GM18858 (cell line): ENCODE data around the gene FARP1.

Experiments
- ATAC-seq: cut with Tn5 transposase; IDR thresholded peaks from one replicate; pipeline ENCODE4 v1.9.1; 2021; ENCODE audit not compliant: unreplicated experiment

The FARP1 gene

DNA sequence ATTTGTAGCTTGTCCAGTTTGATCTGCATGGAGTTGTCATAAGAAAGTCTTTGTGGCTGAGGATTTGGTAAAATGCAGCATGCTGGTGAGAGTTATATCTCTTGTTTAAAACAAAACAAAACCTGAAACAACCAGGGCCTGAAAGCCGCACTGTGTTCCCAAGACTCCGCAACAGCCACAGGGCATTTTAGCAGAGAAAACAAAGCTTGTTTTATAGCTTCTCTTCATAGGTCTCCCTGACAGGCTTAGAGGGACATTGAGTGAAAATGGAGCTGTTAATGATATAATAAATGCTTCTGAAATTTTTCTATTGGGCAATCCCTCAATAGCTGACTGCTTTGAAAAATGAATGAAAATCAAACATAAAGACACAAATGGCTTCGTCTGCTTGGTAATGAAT is 182.8 kb downstream of the FARP1 start:
- ATAC-seq, result no peak

DNA sequence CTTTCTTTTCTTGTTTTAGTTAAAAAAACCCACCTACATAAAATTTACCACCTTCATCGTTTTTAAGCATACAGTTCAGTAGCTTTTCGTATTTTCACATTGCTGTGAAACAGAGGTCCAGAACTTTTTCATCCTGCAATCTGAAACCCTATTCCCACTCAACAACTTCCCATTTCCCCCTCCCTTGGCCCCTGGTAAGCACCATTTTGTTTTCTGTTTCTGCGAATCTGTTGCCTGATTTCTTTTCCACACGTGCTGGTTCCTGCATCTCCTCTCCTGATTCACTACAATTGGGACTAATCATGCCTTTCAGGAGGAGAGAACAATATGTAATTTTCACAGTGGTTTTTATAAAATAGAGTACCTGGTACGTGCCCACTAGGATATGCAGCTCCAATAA is 183.4 kb downstream of the FARP1 start:
- ATAC-seq, result no peak

DNA sequence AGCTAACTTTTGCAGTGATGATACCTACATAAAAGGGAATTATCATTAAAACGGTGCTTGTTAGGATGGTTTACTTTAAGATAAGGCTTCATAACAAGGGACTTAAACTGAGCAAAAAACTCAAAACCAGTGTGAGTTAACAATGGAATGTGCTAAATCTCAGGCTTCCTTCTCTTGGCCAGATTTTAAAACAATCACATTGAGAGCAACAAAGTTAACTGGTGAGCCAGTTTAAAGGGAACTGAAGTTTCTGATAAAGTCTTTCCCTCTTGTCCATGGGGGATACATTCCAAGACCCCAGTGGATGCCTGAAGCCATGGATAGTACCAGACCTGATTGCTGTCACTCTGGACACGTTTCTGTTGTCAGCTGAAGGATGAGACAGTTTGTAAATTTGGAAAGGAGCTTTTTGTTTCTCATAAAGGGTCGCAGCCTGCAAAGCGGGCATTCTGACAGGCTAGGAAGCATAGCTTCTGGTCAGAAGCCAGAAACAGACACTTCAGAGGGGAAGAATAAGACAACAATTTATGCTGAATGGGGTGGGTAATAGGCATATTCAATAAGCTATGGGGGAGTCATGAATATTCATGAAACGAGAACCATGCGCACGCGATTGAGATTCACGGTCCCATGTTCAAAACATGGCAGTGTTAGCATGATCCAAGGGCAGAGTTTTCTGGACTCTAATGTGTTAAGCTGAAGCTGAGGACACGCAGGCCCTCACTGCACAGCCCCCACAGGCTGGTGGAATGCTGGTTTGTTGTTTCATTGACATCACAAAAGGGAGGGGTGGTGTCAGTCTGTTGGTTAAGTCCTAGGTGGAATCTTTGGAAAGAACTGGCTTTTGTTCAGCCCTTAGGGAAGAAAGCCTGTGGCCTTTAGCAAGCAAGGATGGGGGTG is 184.7 kb downstream of the FARP1 start:
- no peak for ATAC-seq

DNA sequence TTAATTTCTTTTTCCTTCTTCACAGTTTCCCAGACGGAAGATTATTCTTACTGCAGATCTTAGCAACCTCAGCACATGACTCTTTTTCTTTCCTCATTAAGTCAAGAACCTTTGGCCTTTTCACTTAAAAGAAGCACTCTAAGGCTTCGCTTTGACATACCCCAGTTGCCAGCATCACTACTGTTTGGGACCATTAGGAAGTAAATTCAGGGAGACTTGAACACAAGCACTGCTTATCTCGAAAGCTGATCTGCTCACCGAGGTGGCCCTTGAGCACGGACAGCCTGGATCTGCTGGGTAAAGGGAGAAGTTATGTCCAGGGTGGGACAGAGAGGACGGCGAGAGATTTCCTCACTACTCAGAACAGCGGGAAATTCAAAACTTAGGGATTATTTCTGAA is 185.6 kb downstream of the FARP1 start:
- ATAC-seq, result no peak

DNA sequence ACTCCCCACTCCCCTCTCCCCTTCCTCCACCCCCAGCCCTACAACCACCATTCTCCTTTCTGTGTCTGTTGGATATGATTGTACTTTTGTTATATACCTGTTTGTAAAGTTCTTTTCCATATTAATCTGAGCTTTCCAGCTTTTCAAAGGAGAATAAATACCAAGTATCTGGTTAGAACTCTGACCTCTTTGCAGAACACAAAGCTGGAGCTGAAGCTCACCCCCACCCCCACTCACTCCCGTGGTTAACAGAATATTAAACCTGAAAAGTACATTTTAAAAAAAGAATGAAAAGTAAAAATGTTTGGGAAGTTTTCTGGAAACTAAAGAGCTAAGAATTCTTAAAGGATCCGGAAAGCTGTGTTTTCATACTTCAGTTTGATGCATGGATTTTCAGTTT is 189.3 kb downstream of the FARP1 start:
- ATAC-seq, result no peak

DNA sequence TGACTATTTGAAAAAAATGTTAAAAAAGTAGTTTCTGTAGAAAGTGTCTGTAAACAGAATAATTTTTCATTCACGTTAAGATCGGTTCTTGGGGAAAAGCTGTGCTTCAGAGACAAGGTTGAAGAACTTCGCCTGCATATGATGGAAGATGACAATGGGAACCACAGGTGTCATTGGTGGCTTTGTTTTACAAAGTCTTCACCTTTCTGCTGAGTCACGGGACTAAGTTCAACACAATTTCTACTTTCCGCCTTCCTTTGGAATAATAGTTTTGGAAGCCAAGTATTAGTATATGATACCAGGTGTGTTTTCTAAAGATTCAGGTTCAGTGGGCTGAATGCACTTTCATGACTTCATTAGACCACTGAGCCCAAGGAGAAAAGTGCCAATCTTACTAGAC is 189.8 kb downstream of the FARP1 start:
- ATAC-seq, result no peak

DNA sequence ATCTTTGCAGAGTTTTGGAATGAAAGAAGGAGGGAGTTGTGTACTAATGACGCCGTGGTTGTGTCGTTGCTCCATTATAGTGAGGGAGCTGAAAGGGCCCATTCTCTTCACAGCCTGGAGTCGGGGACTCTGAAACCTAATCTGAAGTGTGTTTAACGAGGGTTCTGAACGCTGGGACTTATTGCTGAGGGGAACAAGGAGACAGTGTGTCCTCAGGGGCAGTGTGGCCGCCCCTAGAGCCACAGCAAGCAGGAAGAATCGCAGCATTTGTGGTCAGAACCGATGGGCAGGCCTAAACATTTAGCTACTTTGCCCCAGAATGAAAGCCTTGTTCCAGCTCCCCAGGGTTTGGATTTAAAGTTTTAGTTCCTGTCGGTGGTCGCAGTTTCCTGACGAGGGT is 190.6 kb downstream of the FARP1 start:
- ATAC-seq, result no peak

DNA sequence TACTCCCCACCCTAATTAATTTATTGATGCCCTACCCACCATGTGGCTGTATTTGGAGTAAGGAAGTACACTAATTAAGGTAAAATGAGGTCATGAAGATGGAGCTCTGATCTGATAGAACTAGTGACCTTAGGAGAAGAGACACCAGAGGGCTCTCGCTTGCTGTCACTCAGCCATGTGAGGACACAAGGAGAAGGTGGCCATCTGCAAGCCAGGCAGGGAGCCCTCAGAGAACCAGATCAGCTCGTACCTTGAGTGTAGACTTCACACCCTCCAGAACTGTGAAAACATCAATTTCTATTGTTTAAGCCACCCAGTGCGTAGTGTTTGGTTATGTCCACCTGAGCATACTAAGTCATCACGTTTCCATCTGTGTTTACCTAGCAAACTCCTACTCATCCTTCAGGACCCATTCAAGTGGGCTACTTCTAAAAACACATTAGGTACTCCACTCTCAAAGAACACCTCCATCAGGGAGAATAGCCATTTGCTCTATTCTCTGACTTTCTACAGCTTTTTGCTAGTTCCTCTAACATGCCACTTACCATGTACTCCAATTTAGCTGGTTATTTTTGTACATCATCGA is 191.8 kb downstream of the FARP1 start:
- ATAC-seq, result no peak

DNA sequence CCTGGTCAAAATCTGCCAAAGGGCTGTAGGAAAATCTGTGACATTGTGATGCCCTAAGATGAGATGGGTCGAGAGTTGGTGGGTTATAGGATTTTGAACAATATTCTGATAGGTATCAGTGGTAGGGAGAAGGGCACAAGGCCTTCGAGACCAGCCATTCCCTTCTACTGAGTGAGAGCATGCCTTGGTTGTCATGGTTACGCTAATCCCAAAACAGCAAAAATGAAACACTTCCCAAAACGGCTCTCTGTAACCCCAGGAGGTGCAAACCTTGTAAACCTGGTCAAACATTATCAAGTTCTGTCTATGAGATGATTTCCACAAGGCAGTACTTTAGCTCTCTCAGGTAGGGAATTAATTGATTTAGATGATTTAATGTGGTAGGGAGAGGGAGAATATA is 192.8 kb downstream of the FARP1 start:
- ATAC-seq, result no peak

DNA sequence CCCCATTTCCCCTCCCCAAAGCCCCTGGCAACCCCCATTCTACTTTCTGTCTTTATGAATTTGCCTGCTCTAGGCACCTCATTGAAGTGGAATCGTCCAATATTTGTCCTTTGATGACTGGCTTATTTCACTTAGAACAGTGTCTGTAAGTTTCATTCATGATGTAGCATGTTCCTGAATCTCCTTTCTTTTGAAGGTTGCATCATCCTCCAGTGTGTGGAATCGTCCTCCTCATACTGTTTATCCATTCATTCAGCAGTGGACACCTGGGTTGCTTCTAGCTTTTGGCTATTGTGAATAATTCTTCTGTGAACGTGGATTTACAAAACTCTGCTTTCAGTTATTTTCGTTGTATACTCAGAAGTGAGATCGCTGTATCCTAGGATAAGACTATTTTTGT is 195.4 kb downstream of the FARP1 start:
- no peak for ATAC-seq

DNA sequence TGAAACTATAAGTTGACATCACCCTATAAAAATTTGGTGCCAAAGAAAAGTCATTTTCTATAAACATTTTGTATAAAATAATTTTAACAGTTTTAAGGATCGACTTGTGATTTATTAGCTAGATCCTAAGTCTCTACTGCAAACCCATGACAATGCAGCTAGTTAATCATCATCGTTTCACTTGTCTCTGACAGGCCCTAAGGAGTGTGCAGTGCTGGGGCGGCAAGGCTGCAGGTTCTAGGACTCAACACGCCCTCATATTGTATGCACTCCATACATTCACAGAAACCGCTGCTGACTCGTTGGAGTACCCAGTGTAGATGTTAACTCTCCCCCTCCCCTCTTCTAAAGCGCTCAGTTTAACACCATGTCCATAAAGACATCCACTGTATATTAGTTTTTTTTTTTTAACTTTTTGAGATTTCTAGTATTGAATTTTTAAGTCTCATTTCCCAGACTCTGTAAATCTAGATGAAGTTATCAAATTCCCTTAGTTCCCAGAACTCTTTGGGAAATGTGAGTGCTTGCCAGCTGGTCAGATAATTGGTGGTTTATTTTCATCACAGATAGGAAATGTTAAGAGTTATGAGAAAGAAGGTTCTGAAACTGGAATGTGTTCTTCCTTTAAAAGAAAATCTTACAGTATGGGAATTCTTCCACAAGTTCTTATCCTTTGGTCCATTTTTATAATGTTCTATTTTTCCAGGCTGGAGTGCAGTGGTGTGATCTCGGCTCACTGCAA is 197.0 kb downstream of the FARP1 start:
- ATAC-seq, result no peak

DNA sequence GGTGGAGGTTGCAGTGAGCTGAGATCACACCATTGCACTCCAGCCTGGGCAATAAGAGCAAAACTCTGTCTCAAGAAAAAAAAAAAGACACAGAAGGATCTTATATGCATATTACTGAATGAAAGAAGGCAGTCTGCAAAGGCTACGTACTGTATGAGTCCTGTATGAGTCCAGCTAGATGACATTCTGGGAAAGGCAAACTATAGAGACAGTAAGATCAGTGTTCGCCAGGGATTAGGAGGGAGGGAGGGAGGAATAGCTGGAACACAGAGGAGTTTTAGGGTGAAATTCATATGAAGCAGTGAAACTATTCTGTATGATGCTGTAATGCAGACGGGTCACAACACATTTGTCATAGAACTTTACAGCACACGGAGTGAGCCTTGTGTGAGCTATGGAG is 200.1 kb downstream of the FARP1 start:
- ATAC-seq, result no peak

DNA sequence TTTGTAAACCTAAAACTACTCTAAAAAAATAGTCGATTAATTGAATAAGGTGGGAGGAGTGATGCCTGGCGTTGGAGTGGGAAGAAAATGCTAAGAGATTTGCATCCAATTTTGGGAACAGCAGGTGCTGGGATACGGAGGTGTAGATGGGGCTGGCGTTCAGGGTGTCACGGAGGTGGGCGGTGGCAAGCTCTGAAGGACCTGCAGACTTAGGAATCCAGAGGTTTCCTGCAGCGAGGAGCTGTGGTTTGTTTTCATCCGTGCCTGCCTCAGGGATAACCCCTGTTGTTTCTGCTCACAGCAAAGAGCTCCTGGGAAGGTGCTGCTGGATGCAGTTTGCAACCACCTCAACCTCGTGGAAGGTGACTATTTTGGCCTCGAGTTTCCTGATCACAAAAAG is 200.6 kb downstream of the FARP1 start:
- no peak for ATAC-seq

DNA sequence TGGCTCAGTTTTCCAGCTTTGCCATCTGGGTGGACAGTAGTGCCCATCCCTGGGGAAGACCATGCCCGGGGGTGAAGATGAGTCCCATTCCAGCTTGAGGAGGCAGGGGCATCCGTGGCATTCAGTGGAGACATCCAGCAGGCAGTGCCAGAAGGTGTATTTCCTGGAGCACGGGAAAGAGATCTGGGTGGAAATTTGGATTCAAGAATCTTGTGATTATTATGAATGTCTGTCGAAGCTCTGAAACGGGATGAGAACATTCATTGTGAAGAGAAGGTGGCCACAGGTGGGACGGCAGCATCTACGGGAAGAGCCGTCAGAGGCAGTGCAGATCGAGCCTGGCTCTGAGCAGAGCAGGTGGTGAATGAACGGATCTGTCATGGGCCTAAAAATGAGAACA is 201.5 kb downstream of the FARP1 start:
- ATAC-seq, result no peak

DNA sequence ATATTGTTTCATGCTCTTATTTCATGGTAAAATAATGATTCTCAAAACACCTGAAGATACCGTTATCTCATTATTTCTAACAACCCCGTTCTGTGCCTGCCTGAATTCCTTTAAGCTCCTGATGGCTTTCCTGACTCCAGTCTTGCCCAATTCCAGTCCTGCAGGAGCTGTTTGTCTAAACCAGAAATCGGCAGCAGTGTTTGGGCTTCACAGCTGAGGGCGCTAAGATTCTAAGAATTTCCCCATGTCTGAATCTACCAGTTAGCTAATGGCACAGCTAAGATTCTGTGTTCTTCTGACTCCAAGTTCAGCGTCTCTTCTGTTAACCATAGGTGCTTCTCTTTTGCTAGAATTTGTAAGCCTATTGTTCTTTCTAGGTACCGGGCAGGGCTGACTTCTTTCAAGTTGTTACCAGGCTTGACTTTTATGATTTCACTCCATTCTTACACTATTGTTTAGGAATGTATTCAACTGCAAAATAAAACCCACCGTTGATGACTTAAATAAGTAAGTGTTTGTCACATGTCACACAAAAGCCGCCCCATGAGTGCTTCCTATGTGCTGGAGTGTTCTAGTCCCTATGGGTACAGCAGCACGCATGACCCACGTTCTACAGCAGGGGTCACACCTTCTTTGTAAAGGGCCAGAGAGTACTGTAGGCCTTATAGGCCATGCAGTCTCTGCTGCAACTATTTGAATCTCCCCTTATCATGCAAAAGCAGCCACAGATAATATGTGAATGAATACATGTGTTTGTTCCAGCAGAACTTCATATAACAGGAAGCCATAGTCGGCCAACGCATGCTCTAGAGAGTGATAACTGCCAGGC is 202.4 kb downstream of the FARP1 start:
- ATAC-seq, result no peak

DNA sequence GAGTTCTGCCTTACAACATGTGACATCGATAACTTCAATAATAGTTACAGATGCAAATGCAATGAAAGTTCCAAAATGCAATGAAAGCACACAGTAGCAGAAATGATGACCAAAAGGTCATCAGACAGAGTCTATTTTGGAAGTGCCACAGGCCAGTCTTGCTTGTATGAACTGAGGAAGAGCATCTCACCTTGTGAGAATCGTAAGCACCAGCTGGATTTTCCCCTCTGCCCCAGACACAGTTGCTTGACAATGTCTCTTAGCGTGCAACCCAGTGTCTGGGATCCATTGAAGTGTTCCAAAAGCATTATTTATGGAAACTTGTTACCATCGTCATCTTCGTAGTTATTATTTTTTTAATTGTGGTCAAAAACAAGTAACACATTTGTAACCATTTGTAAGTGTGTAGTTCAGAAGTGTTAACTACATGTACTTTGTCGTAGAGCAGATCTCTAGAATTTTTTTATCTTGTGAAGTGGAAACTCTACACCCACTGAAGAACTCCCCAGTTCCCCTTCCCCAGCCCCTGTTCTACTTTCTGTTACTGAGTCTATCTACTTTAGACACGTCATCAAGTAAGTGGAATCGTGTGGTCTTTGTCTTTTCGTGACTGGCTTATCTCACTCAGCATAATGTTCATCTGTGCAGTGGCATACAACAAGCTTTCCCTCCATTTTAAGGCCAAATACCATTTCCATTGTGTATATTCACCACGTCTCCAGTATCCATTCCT is 204.2 kb downstream of the FARP1 start:
- ATAC-seq, result no peak

DNA sequence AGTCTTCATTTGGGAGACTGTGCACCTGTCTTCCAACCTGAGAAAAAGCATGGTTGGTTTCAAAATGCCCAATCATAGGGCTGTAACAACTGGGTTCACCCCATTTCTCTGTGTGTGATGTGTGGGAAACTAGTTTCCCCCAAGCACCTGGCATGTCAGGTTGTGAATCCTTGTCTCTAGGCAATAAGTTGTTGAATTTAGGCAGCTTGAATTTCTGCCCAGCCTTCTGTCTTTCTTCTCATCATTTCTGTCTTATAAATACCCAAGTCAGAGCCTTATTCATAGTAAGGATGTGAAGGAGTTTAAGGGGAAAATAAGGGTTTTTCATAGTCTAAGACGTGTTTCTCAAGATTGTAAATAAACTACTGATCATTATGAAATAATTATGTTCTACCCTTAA is 204.9 kb downstream of the FARP1 start:
- no peak for ATAC-seq

DNA sequence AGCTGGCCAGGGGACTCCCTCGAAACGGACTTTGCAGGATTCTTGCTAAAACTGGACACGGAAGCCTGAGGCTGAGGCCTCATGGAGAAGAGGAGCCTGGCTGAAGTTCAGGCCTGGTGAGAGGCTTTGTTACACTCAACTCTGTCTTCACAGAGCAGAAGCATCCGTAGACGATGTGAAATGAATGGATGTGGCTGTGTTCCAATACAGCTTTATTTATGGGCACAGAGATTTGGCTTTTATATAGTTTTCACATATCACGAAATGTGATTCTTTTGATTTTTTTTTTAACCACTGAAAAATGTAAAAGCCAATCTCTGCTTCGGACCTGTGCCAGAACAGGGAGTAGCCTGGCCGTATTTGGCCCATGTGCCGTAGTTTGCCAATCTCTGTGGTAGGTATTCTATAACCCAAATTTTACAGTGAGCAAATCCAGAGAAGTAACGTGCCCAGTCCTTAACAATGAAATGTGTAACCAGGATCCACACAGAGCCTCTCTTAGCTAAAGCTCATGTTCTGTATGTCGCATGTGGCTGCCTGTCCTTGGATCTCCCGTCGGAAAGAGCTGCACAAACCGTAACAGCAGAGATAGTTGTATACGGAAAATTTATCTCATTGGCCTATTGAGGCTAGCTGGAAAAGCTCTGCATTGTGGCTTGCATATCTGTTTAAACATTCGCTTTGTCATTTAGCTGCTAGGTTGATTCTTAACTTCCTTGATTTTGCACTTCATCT is 205.7 kb downstream of the FARP1 start:
- no peak for ATAC-seq

DNA sequence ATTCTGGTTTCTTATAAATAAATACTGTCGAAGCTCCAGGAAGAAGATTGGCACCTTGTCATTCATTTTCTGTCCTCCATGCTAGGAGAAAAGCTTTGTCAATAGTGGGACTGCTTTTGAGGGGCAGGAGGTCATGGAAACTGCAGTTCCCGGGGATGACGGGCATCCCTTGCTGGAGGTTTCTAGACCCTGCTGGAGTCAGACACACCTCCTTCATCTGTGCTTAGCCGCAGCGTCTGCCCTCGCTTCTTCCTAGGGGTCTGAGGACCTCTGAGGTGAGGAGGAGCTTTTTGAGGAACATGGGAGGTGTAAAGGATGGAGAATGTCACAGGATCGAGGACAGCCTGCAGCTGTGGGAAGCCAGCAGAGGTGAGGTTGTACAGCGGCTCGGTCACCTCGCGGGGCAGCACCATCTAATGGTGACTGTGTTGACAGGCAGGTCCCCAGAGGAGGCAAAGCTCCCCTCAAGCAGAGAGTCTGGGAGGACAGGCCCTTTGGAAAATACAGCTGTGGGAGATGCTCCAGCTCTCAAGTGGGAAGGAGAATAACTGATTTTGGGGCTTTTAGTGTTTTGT is 206.9 kb downstream of the FARP1 start:
- ATAC-seq, result no peak
